Muscle of leg (tissue), 11 donors: ENCODE results near the gene DNM1L. TPM values are rescaled to one million over a fixed set of nuclear protein-coding genes. Genes with fewer than 3 reads are reported as not detected.
A peak's percentile ranks its signal among the peaks of the same experiment; 100 is the strongest.

Experiments
- DNase-seq: peaks from one replicate; pipeline ENCODE4 v3.0.0; 2013
- H3K27ac ChIP-seq: one replicate; pipeline ENCODE4 v1.5.1; 2013; ENCODE audit warnings: mild to moderate bottlenecking, low read length, control low read depth
- H3K27me3 ChIP-seq: one replicate; pipeline ENCODE4 v1.6.1; 2013; ENCODE audit warnings: low read length; ENCODE audit not compliant: control insufficient read depth, insufficient read depth
- H3K36me3 ChIP-seq: one replicate; pipeline ENCODE4 v1.6.1; 2013; ENCODE audit warnings: low read length; ENCODE audit not compliant: control insufficient read depth, insufficient read depth
- H3K4me1 ChIP-seq: one replicate; pipeline ENCODE4 v1.6.1; 2013; ENCODE audit warnings: low read length; ENCODE audit not compliant: control insufficient read depth, insufficient read depth
- H3K4me3 ChIP-seq: one replicate; pipeline ENCODE4 v1.5.1; 2013; ENCODE audit warnings: low read length, control low read depth
- H3K9me3 ChIP-seq: replicated peaks from 2 replicates; pipeline ENCODE4 v1.6.1; 2013; ENCODE audit warnings: low read depth, low read length; ENCODE audit not compliant: control insufficient read depth
- WGBS: methylation state at CpG from one replicate; pipeline ENCODE4 v1.1.5; 2013; ENCODE audit warnings: missing lambda C conversion rate; ENCODE audit not compliant: insufficient coverage; 5-methylcytosine and 5-hydroxymethylcytosine counted together
- polyA plus RNA-seq, 8 donors: library from polyadenylated mRNA; unstranded; fragments of 120-200 nt; gene quantifications; one replicate each; pipeline versions ENCODE4 v1.2.1 to v1.2.3, GENCODE V29; 2013; ENCODE audit warnings: inconsistent platforms in 1 of 8, low replicate concordance in 1 of 8; ENCODE audit not compliant: insufficient read length in 8 of 8, insufficient read depth in 1 of 8
- total RNA-seq: library from RNA; stranded (reverse); fragments of 120-200 nt; gene quantifications from one replicate; pipeline ENCODE4 v1.2.4, GENCODE V29; 2013

Gene DNM1L
- total and polyA plus RNA-seq, 9 donors, result 55.5 to 89.4 (median 63.3) TPM

DNA sequence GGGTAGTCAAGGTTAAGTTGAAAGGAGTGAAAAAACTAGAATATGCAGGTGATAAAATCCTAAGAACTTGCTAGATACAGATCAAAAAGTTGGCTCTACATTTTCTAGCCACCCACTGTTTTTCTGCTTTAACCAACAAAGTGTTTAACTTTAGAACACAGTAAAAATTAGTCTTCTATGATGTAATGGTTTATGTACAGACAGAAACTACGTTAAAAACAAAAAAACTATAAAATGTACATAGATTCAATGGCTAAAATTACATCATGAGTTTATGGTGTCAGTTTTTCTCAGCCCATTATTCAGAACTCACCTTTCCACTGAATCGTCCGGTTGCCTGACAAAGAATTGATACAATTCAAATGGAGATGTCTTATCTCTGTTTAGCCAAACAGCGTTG is 74.5 kb downstream of the DNM1L start:
- H3K36me3 ChIP-seq, result peaks cover 36% of the 10 kb centered on the region
- H3K27ac ChIP-seq, result no peak overlapping the region
- no peak for DNase-seq
- 70% methylated on average over 2 of the region's 4 CpGs for WGBS
- no peaks in the 10 kb centered on the region for H3K9me3 ChIP-seq
- H3K27me3 ChIP-seq, result no peaks in the 10 kb centered on the region
- no peak overlapping the region for H3K4me3 ChIP-seq
- peaks cover 15% of the 10 kb centered on the region for H3K4me1 ChIP-seq

DNA sequence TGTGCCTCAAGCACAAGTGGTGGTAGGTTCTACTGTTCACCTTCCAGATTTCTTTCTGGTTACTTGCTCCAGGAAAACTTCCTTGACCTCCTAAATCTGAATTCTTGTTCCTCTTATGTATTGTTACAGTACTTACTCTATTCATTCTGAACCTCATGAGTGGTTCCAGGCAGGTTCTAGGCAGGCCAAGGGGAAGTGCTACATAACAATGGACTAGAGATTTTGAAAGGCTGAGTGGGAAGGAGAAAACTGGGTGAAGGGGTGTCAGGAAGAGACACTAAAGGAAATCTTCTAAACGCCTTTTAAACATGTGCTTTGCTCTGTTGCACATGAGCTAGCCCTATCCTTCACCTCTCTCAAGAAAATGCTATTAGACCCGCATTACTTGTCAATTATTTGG is 75.0 kb downstream of the DNM1L start:
- DNase-seq, result peak; percentile 6
- Histone ChIP-seq H3K4me1 (peaks cover 15% of the 10 kb centered on the region), H3K27me3 (no peaks in the 10 kb centered on the region), H3K4me3 (no peak overlapping the region), H3K27ac (peak overlapping the region; percentile 92), H3K36me3 (peaks cover 34% of the 10 kb centered on the region), H3K9me3 (no peaks in the 10 kb centered on the region)
- no CpG with 5 or more reads among the region's 2 CpGs for WGBS

DNA sequence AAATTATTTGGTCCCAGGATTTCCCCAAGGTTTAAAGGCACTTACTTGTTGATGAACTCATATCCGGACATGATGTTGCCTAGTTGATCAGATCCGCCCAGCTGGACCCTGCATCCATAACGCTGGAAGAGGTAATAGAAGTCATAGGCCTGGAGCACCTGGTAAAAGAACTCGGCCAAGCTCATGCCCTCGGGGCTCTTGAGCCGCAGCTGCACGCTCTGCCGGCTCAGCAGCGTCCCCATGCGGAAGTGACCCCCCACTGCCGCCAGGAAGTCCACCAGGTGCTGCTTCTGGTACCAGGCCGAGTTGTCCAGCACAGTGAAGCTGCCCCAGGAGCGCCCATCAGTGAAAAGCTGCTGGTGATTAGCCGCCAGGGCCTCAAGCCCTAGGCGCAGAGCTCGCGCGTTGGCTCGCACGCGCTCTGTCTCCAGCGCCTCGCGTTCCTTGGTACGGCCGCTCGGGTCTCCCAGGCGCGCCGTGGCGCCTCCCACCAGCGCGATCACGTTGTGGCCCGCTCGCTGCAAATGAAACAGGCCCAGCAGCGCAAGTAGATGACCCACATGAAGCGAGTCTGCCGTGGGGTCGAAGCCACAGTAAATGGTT is 76.1 kb downstream of the DNM1L start:
- Histone ChIP-seq H3K27me3 (no peaks in the 10 kb centered on the region), H3K36me3 (peaks cover 24% of the 10 kb centered on the region), H3K27ac (peak overlapping the region; percentile 92), H3K4me1 (peaks cover 15% of the 10 kb centered on the region), H3K9me3 (no peaks in the 10 kb centered on the region), H3K4me3 (peak overlapping the region; percentile 90)
- WGBS, result 1% methylated on average over 40 of the region's 40 CpGs
- DNase-seq, result peak; percentile 88

DNA sequence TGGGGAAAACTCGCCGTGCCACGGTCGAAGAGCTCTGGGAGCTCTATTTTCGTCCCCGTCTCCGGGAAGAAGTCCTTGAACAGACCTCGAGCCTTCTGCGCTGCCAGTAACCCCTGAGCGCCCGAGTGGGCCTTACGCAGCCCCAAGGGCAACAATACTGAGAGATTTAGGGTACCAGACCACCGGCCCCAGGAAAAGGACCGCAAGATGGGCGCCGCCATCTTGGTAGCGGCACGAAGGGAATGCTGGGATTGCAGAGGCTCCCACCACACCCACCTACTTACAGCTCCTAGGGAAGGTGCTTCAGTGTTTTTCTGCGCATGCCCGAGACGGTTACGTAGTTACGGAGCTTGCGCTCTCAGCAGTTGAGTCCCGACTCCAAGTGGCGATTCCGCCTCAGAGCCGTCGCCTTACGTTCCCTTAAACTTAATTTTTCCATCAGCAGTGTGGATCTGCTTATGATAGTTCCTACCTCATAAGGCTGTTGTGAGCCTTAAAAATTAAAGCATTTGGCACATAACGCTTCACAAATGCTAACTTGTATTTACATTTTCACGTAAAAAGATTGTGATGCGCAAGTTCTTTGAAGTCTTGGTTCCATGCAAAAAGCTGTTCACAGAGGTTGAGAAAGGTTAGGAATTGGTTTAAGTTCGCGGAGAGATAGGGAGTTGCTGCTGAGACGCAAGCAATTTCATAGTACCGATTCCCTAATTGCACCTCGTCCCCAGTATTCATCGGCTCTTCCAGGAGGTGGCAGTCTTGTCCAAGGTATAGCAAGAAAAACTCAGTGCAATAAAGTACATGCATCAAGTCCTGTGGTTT is 76.8 kb downstream of the DNM1L start, which contains the start of gene YARS2:
Gene YARS2, minus strand, starts transcription at position 244 of the 822 bp plus-strand sequence. Its CDS starts 23 bp downstream, at position 221.
- H3K27ac ChIP-seq, result peak within 1 kb of the TSS; percentile 92
- peak; percentile 100 for DNase-seq
- peaks cover 15% of the 10 kb centered on the region for H3K4me1 ChIP-seq
- no peaks in the 10 kb centered on the region for H3K9me3 ChIP-seq
- H3K4me3 ChIP-seq, result peak within 1 kb of the TSS; percentile 90
- no peaks in the 10 kb centered on the region for H3K27me3 ChIP-seq
- WGBS, result 0% methylated on average over 25 of the region's 39 CpGs
- peaks cover 20% of the 10 kb centered on the region for H3K36me3 ChIP-seq

DNA sequence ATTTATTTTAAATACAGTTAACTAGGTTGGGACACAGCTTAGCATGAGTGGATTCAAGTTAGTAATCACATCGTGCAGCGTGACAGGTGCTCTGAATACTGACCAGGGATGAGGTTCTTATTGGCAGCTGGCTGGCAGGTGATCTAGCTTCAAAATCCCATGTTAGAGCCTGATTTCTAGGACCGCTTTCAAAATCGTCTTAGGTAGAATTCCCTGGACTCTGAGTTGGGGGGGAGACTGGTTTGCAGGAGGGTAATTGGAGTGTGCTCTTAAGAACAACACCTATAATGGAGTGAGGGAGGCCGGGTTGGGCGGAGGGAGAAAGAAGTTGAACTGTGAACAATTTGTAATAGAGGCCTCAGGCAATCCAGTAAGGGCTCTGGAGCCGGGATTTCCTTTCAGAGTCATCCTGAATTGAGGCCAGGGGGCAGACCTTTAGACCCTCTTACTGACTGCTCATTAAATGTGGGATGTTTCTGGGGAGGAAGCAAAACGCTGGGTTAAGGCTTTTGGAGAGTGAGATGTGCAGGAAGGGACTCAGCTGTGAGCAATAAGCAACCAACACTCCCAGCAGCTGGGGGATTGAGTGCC is 77.5 kb downstream of the DNM1L start:
- H3K4me3 ChIP-seq, result no peak overlapping the region
- H3K36me3 ChIP-seq, result peaks cover 13% of the 10 kb centered on the region
- 13% methylated on average over 6 of the region's 8 CpGs for WGBS
- peaks cover 15% of the 10 kb centered on the region for H3K4me1 ChIP-seq
- H3K27ac ChIP-seq, result peak overlapping the region; percentile 13
- H3K9me3 ChIP-seq, result no peaks in the 10 kb centered on the region
- peak; percentile 35 for DNase-seq
- H3K27me3 ChIP-seq, result peaks cover 2% of the 10 kb centered on the region

DNA sequence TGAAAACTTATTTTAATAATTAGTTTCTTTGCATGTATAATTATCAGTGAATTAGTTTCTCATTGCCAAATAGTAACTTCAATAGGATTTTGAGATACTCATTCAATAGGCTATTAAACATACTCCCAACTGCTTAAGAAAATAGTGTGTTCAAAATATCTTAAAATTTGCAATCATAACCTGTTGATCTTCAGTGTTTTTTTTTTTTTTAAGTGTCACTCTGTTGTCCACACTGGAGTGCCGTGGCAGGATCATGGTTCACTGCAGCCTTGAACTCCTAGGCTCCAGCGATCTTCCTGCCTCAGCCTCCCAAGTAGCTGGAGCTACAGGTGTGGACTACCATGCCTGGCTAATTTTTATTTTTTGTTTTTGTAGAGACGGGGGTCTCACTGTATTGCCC is 78.1 kb downstream of the DNM1L start:
- no peak for DNase-seq
- WGBS, result 63% methylated on average over 3 of the region's 3 CpGs
- Histone ChIP-seq H3K27ac (no peak overlapping the region), H3K4me1 (peaks cover 15% of the 10 kb centered on the region), H3K4me3 (no peak overlapping the region), H3K36me3 (peaks cover 9% of the 10 kb centered on the region), H3K9me3 (no peaks in the 10 kb centered on the region), H3K27me3 (peaks cover 2% of the 10 kb centered on the region)

DNA sequence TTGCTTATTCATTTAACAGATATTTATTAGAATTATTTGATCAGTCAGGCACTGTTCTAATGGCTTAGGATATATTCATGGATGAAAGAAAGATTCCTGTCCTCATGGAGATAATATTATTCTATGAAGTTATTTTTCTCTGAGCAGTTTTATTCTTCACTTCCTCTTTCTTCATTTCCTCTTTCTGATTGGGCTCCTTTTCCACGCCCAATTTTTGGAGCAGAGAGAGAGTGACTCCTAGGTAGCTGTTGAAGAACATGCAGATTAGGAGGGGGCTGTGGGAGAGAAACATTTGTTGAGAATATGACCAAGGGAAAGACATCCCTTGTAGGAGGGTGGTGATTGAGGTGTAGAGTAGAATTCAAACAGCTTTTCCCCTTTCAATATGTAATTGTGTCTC is 82.6 kb downstream of the DNM1L start:
- no peak overlapping the region for H3K4me3 ChIP-seq
- H3K4me1 ChIP-seq, result peaks cover under 1% of the 10 kb centered on the region
- no peak for DNase-seq
- no CpG with 5 or more reads among the region's 1 CpG for WGBS
- no peaks in the 10 kb centered on the region for H3K9me3 ChIP-seq
- no peaks in the 10 kb centered on the region for H3K36me3 ChIP-seq
- H3K27me3 ChIP-seq, result peaks cover 2% of the 10 kb centered on the region
- H3K27ac ChIP-seq, result no peak overlapping the region

DNA sequence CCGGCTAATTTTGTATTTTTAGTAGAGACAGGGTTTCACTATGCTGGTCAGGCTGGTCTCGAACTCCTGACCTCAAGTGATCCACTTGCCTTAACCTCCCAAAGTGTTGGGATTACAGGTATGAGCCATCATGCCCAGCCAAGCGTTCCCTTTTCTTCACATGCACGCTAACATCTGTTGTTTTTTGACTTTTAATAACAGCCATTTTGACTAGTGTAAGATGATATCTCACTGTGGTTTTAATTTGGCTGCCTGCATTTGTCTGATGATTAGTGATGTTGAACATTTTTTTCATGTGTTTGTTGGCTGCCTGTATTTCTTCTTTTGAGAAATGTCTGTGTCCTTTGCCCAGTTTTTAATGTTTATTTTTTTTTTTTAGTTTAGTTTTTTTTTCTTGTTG is 86.8 kb downstream of the DNM1L start:
- no CpG with 5 or more reads among the region's 4 CpGs for whole genome bisulfite sequencing
- no peaks in the 10 kb centered on the region for H3K4me1 ChIP-seq
- H3K27ac ChIP-seq, result no peak overlapping the region
- peaks cover 2% of the 10 kb centered on the region for H3K27me3 ChIP-seq
- no peaks in the 10 kb centered on the region for H3K9me3 ChIP-seq
- DNase-seq, result no peak
- H3K36me3 ChIP-seq, result no peaks in the 10 kb centered on the region
- no peak overlapping the region for H3K4me3 ChIP-seq

DNA sequence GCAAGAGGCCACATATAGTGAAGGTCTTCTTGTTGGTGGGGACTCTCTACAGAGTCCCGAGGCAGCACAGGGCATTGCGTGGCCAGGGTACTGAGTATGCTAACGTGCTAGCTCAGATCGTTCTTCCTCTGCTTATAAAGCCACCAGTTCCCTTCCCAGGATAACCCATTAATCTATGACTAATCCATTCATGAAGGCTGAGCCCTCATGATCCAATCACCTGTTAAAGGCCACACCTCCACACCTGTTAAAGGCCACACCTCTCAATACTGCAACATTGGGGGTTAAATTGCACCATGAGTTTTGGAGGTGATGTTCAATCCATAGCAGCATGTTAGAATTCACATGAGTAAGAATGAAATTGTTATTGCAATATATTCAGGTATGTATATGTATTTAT is 89.4 kb downstream of the DNM1L start:
- no peak overlapping the region for H3K4me3 ChIP-seq
- DNase-seq, result no peak
- no peaks in the 10 kb centered on the region for H3K9me3 ChIP-seq
- H3K27me3 ChIP-seq, result no peaks in the 10 kb centered on the region
- whole genome bisulfite sequencing, result 94% methylated on average over 2 of the region's 4 CpGs
- H3K4me1 ChIP-seq, result no peaks in the 10 kb centered on the region
- no peaks in the 10 kb centered on the region for H3K36me3 ChIP-seq
- H3K27ac ChIP-seq, result no peak overlapping the region

DNA sequence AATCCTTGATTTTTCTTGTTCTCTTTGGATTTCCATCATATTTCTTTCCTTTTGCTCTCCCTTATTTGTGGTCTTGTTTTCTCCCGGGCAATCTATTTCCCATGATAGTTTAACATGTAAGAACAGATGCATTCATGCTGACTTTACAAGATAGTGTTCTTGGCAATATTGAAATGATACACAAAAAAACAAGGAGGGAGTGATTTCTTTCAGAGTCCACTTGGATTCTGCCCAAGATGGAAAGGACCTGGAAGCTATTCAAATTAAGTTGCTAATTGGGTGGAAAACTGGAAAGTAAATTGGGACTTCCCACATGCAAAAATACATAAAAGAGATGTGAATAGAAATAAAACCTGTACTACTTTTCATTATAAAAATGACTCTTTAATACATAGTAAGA is 91.0 kb downstream of the DNM1L start:
- no peak overlapping the region for H3K27ac ChIP-seq
- WGBS, result no CpG with 5 or more reads among the region's 1 CpG
- no peak for DNase-seq
- H3K4me1 ChIP-seq, result no peaks in the 10 kb centered on the region
- no peak overlapping the region for H3K4me3 ChIP-seq
- no peaks in the 10 kb centered on the region for H3K36me3 ChIP-seq
- no peaks in the 10 kb centered on the region for H3K9me3 ChIP-seq
- no peaks in the 10 kb centered on the region for H3K27me3 ChIP-seq
